ENCODE data around the gene AJM1. TPM values are rescaled to one million over a fixed set of nuclear protein-coding genes. Genes with fewer than 3 reads are reported as not detected.
"Not testable (repeated sequence)": the region's sequence is repeated elsewhere in the genome, so short reads cannot be mapped to it uniquely, and the experiment has no call there.

The AJM1 gene
- polyA plus RNA-seq, 1 donor from 2014 or later = 1.5 TPM

- TF ChIP-seq TAF1 (IDR thresholded peaks at IDR 0.05; ENCODE audit: low read depth) (no peak), MXI1 (conservative IDR thresholded peaks at IDR 0.05; ENCODE audit: poor library complexity, severe bottlenecking) (no peak), EZH2 (IDR thresholded peaks at IDR 0.05; ENCODE audit: borderline replicate concordance, insufficient read depth, low read length, poor library complexity, severe bottlenecking) (no peak), RAD21 (conservative IDR thresholded peaks at IDR 0.05) (no peak), REST (IDR thresholded peaks at IDR 0.05; ENCODE audit: borderline replicate concordance) (no peak), EP300 (conservative IDR thresholded peaks at IDR 0.05; ENCODE audit: poor library complexity, severe bottlenecking) (no peak), SMC3 (conservative IDR thresholded peaks at IDR 0.05; ENCODE audit: poor library complexity) (no peak)
- Histone ChIP-seq H3K27ac (ENCODE audit: low read length) (no peak overlapping the region), H3K36me3 (ENCODE audit: insufficient read depth, low read length) (no peaks in the 10 kb centered on the region), H3K9me3 (ENCODE audit: low read length) (no peaks in the 10 kb centered on the region), H4K20me1 (ENCODE audit: insufficient read depth) (no peaks in the 10 kb centered on the region), H3K79me2 (replicated peaks; ENCODE audit: insufficient read depth, low read length) (no peaks in the 10 kb centered on the region), H3K27me3 (ENCODE audit: insufficient read depth, low read depth, low read length) (no peaks in the 10 kb centered on the region), H3K4me2 (ENCODE audit: low read length) (no peak overlapping the region), H3K4me3 (ENCODE audit: low read length) (no peak overlapping the region), H3K9me2 (ENCODE audit: insufficient read depth, low read length) (no peaks in the 10 kb centered on the region), H2AFZ (ENCODE audit: low read depth, low read length) (no peak overlapping the region), H3K9ac (ENCODE audit: low read length) (no peak overlapping the region), H3F3A (ENCODE audit: insufficient read depth, low read length, poor library complexity, severe bottlenecking) (no peaks in the 10 kb centered on the region)
Observed at GRCh38 chr9:136837146-136837855, 5.0 kb upstream of the AJM1 start.

- H3K4me2 ChIP-seq (ENCODE audit: low read length); H3K79me2 ChIP-seq (replicated peaks; ENCODE audit: insufficient read depth, low read length); H3K9me2 ChIP-seq (ENCODE audit: insufficient read depth, low read length); H3K36me3 ChIP-seq (ENCODE audit: insufficient read depth, low read length); H3K27ac ChIP-seq (ENCODE audit: low read length); H3K27me3 ChIP-seq (ENCODE audit: insufficient read depth, low read depth, low read length); H4K20me1 ChIP-seq (ENCODE audit: insufficient read depth); H2AFZ ChIP-seq (ENCODE audit: low read depth, low read length); H3K9me3 ChIP-seq (ENCODE audit: low read length); H3K4me3 ChIP-seq (ENCODE audit: low read length); H3F3A ChIP-seq (ENCODE audit: insufficient read depth, low read length, poor library complexity, severe bottlenecking); H3K9ac ChIP-seq (ENCODE audit: low read length): not testable (repeated sequence)
Observed at GRCh38 chr9:136837856-136838277, 4.4 kb upstream of the AJM1 start.

- Histone ChIP-seq H4K20me1 (ENCODE audit: insufficient read depth) (no peaks in the 10 kb centered on the region), H3K4me3 (ENCODE audit: low read length) (no peak overlapping the region), H3K79me2 (replicated peaks; ENCODE audit: insufficient read depth, low read length) (no peaks in the 10 kb centered on the region), H3K27ac (ENCODE audit: low read length) (no peak overlapping the region), H3K4me2 (ENCODE audit: low read length) (no peak overlapping the region), H3K27me3 (ENCODE audit: insufficient read depth, low read depth, low read length) (no peaks in the 10 kb centered on the region), H3K36me3 (ENCODE audit: insufficient read depth, low read length) (no peaks in the 10 kb centered on the region), H3F3A (ENCODE audit: insufficient read depth, low read length, poor library complexity, severe bottlenecking) (no peaks in the 10 kb centered on the region), H3K9ac (ENCODE audit: low read length) (no peak overlapping the region), H3K9me2 (ENCODE audit: insufficient read depth, low read length) (no peaks in the 10 kb centered on the region), H3K9me3 (ENCODE audit: low read length) (no peaks in the 10 kb centered on the region), H2AFZ (ENCODE audit: low read depth, low read length) (no peak overlapping the region)
- no peak for TF ChIP-seq TAF1 (IDR thresholded peaks at IDR 0.05; ENCODE audit: low read depth)
- no peak for TF ChIP-seq EZH2 (IDR thresholded peaks at IDR 0.05; ENCODE audit: borderline replicate concordance, insufficient read depth, low read length, poor library complexity, severe bottlenecking)
- TF ChIP-seq POLR2AphosphoS5 (IDR thresholded peaks at IDR 0.05) = no peak
- TF ChIP-seq EP300 (conservative IDR thresholded peaks at IDR 0.05; ENCODE audit: poor library complexity, severe bottlenecking) = no peak
- no peak for TF ChIP-seq MXI1 (conservative IDR thresholded peaks at IDR 0.05; ENCODE audit: poor library complexity, severe bottlenecking)
- TF ChIP-seq SMC3 (conservative IDR thresholded peaks at IDR 0.05; ENCODE audit: poor library complexity) = no peak
- TF ChIP-seq REST (IDR thresholded peaks at IDR 0.05; ENCODE audit: borderline replicate concordance) = no peak
- TF ChIP-seq CTCF (IDR thresholded peaks at IDR 0.05; ENCODE audit: poor library complexity, severe bottlenecking) = no peak
- no peak for TF ChIP-seq RAD21 (conservative IDR thresholded peaks at IDR 0.05)
Observed at GRCh38 chr9:136838314-136839228, 3.7 kb upstream of the AJM1 start.
